GM23248 (cell line): ENCODE data around the gene ABCC1.

ENCODE experiments used
- EZH2 ChIP-seq: fragments of 200-600 bp; sonication (generic); IDR thresholded peaks from 2 replicates; pipeline ENCODE4 v1.6.1; 2018; ENCODE audit warnings: antibody characterized with exemption, mild to moderate bottlenecking; ENCODE audit not compliant: insufficient read depth, poor library complexity, severe bottlenecking
- EZH2phosphoT487 ChIP-seq: fragments of 200-600 bp; sonication (generic); IDR thresholded peaks from 2 replicates; pipeline ENCODE4 v1.6.1; 2018; ENCODE audit warnings: antibody characterized with exemption, moderate library complexity, mild to moderate bottlenecking, low read depth; ENCODE audit not compliant: insufficient read depth

- no peak for TF ChIP-seq EZH2
- TF ChIP-seq EZH2phosphoT487, result no peak
Observed at GRCh38 chr16:16037521-16037920, 88.1 kb downstream of the ABCC1 start.
